Measurements from ENCODE around the gene SHB.
"Not testable (repeated sequence)": the region's sequence is repeated elsewhere in the genome, so short reads cannot be mapped to it uniquely, and the experiment has no call there.

Gene SHB

GRCh38 chr9:38051780-38052546 is 17.1 kb downstream of the SHB start:
- TF ChIP-seq CTCF (IDR thresholded peaks at IDR 0.05; ENCODE audit: insufficient read depth, low read length, poor library complexity, severe bottlenecking), result no peak
- DNase-seq (ENCODE audit: extremely low read depth, insufficient read length), result no peak
- no peak overlapping the region for H3K4me3 ChIP-seq (replicated peaks; ENCODE audit: low read depth, low read length)
- H3K27me3 ChIP-seq (replicated peaks; ENCODE audit: control insufficient read depth, insufficient read depth, low read length), result no peaks in the 10 kb centered on the region
- no peaks in the 10 kb centered on the region for H3K36me3 ChIP-seq (ENCODE audit: control insufficient read depth, insufficient read depth, low read length)

- no peak for DNase-seq (ENCODE audit: extremely low read depth, insufficient read length)
- Histone ChIP-seq H3K4me3 (replicated peaks; ENCODE audit: low read depth, low read length) (no peak overlapping the region), H3K27me3 (replicated peaks; ENCODE audit: control insufficient read depth, insufficient read depth, low read length) (no peaks in the 10 kb centered on the region), H3K36me3 (ENCODE audit: control insufficient read depth, insufficient read depth, low read length) (no peaks in the 10 kb centered on the region)
- no peak for TF ChIP-seq CTCF (IDR thresholded peaks at IDR 0.05; ENCODE audit: insufficient read depth, low read length, poor library complexity, severe bottlenecking)
Observed at GRCh38 chr9:38048316-38048969, 20.6 kb downstream of the SHB start.

GRCh38 chr9:38047301-38048251 is 21.5 kb downstream of the SHB start:
- no peak for DNase-seq (ENCODE audit: extremely low read depth, insufficient read length)
- no peak overlapping the region for H3K4me3 ChIP-seq (replicated peaks; ENCODE audit: low read depth, low read length)

GRCh38 chr9:38046661-38047300 is 22.2 kb downstream of the SHB start:
- Histone ChIP-seq H3K36me3 (ENCODE audit: control insufficient read depth, insufficient read depth, low read length) (no peaks in the 10 kb centered on the region), H3K4me3 (replicated peaks; ENCODE audit: low read depth, low read length) (no peak overlapping the region), H3K27me3 (replicated peaks; ENCODE audit: control insufficient read depth, insufficient read depth, low read length) (no peaks in the 10 kb centered on the region)
- DNase-seq (ENCODE audit: extremely low read depth, insufficient read length), result no peak
- TF ChIP-seq CTCF (IDR thresholded peaks at IDR 0.05; ENCODE audit: insufficient read depth, low read length, poor library complexity, severe bottlenecking), result no peak

More at GRCh38 chr9:38047301-38048251, 21.5 kb downstream of the SHB start:
- no peaks in the 10 kb centered on the region for H3K36me3 ChIP-seq (ENCODE audit: control insufficient read depth, insufficient read depth, low read length)
- no peaks in the 10 kb centered on the region for H3K27me3 ChIP-seq (replicated peaks; ENCODE audit: control insufficient read depth, insufficient read depth, low read length)
- TF ChIP-seq CTCF (IDR thresholded peaks at IDR 0.05; ENCODE audit: insufficient read depth, low read length, poor library complexity, severe bottlenecking), result no peak

GRCh38 chr9:38045939-38046338 is 23.1 kb downstream of the SHB start:
- H3K27me3 ChIP-seq (replicated peaks; ENCODE audit: control insufficient read depth, insufficient read depth, low read length); H3K4me3 ChIP-seq (replicated peaks; ENCODE audit: low read depth, low read length); DNase-seq (ENCODE audit: extremely low read depth, insufficient read length); H3K36me3 ChIP-seq (ENCODE audit: control insufficient read depth, insufficient read depth, low read length): not testable (repeated sequence)

Data from GM06990 (cell line).